PC-3 (cell line): Measurements from ENCODE around the gene MYO5B.

ENCODE experiments used
- CTCF ChIP-seq: fragments of 300-600 bp; sonication (generic); conservative IDR thresholded peaks from 2 replicates; pipeline ENCODE4 v1.5.1; 2017; ENCODE audit warnings: antibody characterized with exemption, low read depth, mild to moderate bottlenecking, low read length
- EZH2phosphoT487 ChIP-seq: fragments of 300-600 bp; sonication (generic); IDR thresholded peaks from 2 replicates; pipeline ENCODE4 v1.6.1; 2018; ENCODE audit warnings: mild to moderate bottlenecking, antibody characterized with exemption, low read length, borderline replicate concordance

GRCh38 chr18:49955263-49955662 is 239.7 kb downstream of the MYO5B start:
- TF ChIP-seq CTCF = no peak
- no peak for TF ChIP-seq EZH2phosphoT487
